T-cell (primary cell): ENCODE results near the gene ARL4D. TPM values are rescaled to one million over a fixed set of nuclear protein-coding genes. Genes with fewer than 3 reads are reported as not detected.
"Not testable (repeated sequence)": the region's sequence is repeated elsewhere in the genome, so short reads cannot be mapped to it uniquely, and the experiment has no call there.

Experiments used
- ATAC-seq, 4 experiments: fragments of 200-7000 bp in 3 of 4; fragments of 150-1000 bp in 1 of 4; cut with Tn5 transposase; replicated peaks in 1 of 4; 1 replicate in 3 of 4; 2 replicates in 1 of 4; pipeline ENCODE4 v1.10.0; 2021; ENCODE audit warnings: moderate library complexity in 3 of 4, mild to moderate bottlenecking in 2 of 4, moderate number of reproducible peaks in 1 of 4
- CTCF ChIA-PET, 2 donors: fragments of 300-600 bp; sonication (Branson Sonifier 250); formaldehyde crosslinking; loops; one replicate each; lab custom pipeline; 2022; ENCODE audit warnings: antibody characterized with exemption in 2 of 2; lab: Charles Lee
- POLR2A ChIA-PET, 2 donors: fragments of 300-600 bp; sonication (Branson Sonifier 250); formaldehyde crosslinking; loops; one replicate each; lab custom pipeline; 2022; ENCODE audit warnings: antibody characterized with exemption in 2 of 2; lab: Charles Lee
- DNase-seq, 35 experiments: peaks; one replicate each; pipeline versions ENCODE4 v3.0.0 to v3.0.0-alpha.2; 2013 to 2023
- H3K27ac ChIP-seq: one replicate; pipeline ENCODE4 v1.5.1; 2013; ENCODE audit warnings: low read length
- H3K27me3 ChIP-seq, 2 experiments: replicated peaks in 1 of 2; 1 replicate in 1 of 2; 2 replicates in 1 of 2; pipeline versions ENCODE4 v1.6.1 to v1.7.0; 2013; ENCODE audit warnings: low read length in 1 of 2, mixed read lengths in 1 of 2; ENCODE audit not compliant: control insufficient read depth in 2 of 2, insufficient read depth in 2 of 2; ENCODE audit errors: extremely low read depth in 1 of 2
- H3K36me3 ChIP-seq, 2 donors: 1 replicate in 1 of 2; 2 replicates in 1 of 2; pipeline versions ENCODE4 v1.6.1 to v1.7.0; 2013; ENCODE audit warnings: low read length in 1 of 2; ENCODE audit not compliant: control insufficient read depth in 2 of 2, insufficient read depth in 1 of 2; ENCODE audit errors: extremely low read depth in 1 of 2
- H3K4me1 ChIP-seq, 2 experiments: 1 replicate in 1 of 2; 2 replicates in 1 of 2; pipeline versions ENCODE4 v1.6.1 to v1.7.0; 2013; ENCODE audit warnings: low read length in 2 of 2, mixed read lengths in 1 of 2; ENCODE audit not compliant: insufficient read depth in 2 of 2, control insufficient read depth in 1 of 2; ENCODE audit errors: extremely low read depth in 1 of 2
- H3K4me3 ChIP-seq, 2 donors: 1 replicate in 1 of 2; 2 replicates in 1 of 2; pipeline versions ENCODE4 v1.5.1 to v1.7.0; 2013; ENCODE audit warnings: mild to moderate bottlenecking in 2 of 2, low read length in 1 of 2, moderate library complexity in 1 of 2; ENCODE audit not compliant: control insufficient read depth in 1 of 2; ENCODE audit errors: extremely low read depth in 1 of 2
- H3K9me3 ChIP-seq: 2 replicates; pipeline ENCODE4 v1.7.0; 2013
- H3K27ac Mint-ChIP-seq, 2 donors: one replicate each; pipeline ENCODE4 v1.8.0; 2020 to 2021; ENCODE audit warnings: mild to moderate bottlenecking in 2 of 2, mixed read lengths in 2 of 2
- H3K27me3 Mint-ChIP-seq, 2 donors: one replicate each; pipeline ENCODE4 v1.8.0; 2021 to 2022; ENCODE audit warnings: mixed read lengths in 2 of 2
- H3K36me3 Mint-ChIP-seq: one replicate; pipeline ENCODE4 v1.8.0; 2021; ENCODE audit warnings: mixed read lengths
- H3K4me1 Mint-ChIP-seq, 3 donors: one replicate each; pipeline ENCODE4 v1.8.0; 2020 to 2022; ENCODE audit warnings: mixed read lengths in 3 of 3, mild to moderate bottlenecking in 1 of 3
- H3K4me3 Mint-ChIP-seq, 3 donors: one replicate each; pipeline ENCODE4 v1.8.0; 2020 to 2022; ENCODE audit warnings: mild to moderate bottlenecking in 3 of 3, mixed read lengths in 3 of 3, moderate library complexity in 3 of 3
- H3K9me3 Mint-ChIP-seq, 3 donors: one replicate each; pipeline ENCODE4 v1.8.0; 2020 to 2022; ENCODE audit warnings: mixed read lengths in 3 of 3
- WGBS: methylation state at CpG from one replicate; pipeline ENCODE4 v1.1.5; 2013; ENCODE audit warnings: missing lambda C conversion rate; ENCODE audit not compliant: insufficient coverage; 5-methylcytosine and 5-hydroxymethylcytosine counted together
- total RNA-seq, 35 experiments: library from RNA in 6 of 35; stranded (reverse) in 6 of 35; fragments of 120-200 nt in 1 of 35; gene quantifications; one replicate each; pipeline versions ENCODE4 v1.2.1 to v1.2.4 and lab custom pipeline; 2013 to 2026

ARL4D gene
- total RNA-seq, 5 donors from 2014 or later (not counting 1 experiment from before 2014, with no cell fraction given): 1.3 to 2.9 (median 2.4) TPM

DNA sequence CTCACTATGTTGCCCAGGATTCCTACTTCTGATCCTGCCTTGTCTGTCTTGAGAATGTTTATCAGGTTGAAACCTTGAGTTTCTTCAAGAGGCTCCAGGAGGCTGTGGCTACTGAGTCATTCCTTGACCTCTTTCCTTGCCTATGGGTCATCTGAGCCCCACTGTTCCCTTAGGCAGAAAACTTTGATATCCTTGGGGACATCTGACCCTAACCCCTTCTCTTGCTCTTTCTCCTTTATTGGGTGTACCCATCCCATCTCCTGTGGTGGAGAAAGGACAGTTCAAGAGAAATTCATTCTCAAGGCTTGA, 12.5 kb downstream of the ARL4D start:
- no peaks in the 10 kb centered on the region for H3K36me3 Mint-ChIP-seq
- H3K4me1 ChIP-seq: no peaks in the 10 kb centered on the region
- H3K4me1 Mint-ChIP-seq: no peaks in the 10 kb centered on the region
- H3K27me3 ChIP-seq: peaks cover 0 to 12% of the 10 kb centered on the region in 2 experiments
- H3K27ac ChIP-seq: no peak overlapping the region
- POLR2A ChIA-PET: no interaction called here
- DNase-seq (no peak), ATAC-seq (no peak)
- H3K36me3 ChIP-seq: no peaks in the 10 kb centered on the region
- CTCF ChIA-PET: interaction anchor here in 1 of 2 donors (0.6 kb wide), 1 partner anchor 76 kb away, joined by 5 read pairs; no protein-coding TSS in a partner anchor
- no peaks in the 10 kb centered on the region for H3K9me3 Mint-ChIP-seq
- H3K9me3 ChIP-seq: no peaks in the 10 kb centered on the region
- H3K27ac Mint-ChIP-seq: no peak overlapping the region
- no peak overlapping the region for H3K4me3 ChIP-seq
- peaks cover 19 to 27% of the 10 kb centered on the region in 2 donors for H3K27me3 Mint-ChIP-seq
- no peak overlapping the region for H3K4me3 Mint-ChIP-seq

DNA sequence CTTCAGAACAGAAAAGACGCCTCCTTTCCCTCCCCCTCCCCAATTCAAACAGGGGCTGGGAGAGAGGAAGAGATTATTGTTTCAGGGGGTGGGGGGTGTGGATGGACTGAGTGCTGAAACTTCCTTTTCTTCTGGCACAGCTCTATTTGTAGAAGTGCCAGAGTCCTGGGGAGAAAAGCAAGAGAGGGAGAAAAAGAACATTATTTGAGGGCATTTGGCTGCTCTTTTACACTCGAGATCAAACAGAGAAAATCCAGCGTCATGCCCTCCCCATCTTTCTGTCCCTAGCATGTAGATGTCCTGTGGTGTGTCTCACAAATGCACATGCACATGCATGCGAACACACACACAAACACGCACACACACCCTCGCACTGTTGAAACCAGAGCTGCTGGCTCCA, 13.0 kb downstream of the ARL4D start:
- WGBS: no CpG with 5 or more reads among the region's 6 CpGs
- H3K27ac Mint-ChIP-seq: no peak overlapping the region

DNA sequence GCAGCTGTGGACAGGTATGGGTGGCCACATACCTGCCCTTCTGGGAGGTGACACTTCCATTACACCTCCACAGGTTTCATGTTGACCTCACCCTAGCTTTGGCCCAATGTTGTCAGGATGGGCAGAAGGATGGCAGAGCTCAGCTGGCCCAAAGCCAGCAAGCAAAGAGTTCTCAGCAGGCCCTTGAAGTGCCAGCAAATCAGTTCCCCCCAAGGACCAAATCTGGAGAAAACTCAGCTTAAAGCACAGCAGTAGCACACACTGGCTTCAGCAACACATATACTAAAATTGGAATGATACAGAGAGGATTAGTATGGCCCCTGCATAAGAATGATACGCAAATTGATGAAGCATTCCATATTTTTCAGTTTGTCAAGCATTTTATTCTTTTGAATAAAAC, 13.4 kb downstream of the ARL4D start:
- ChIA-PET POLR2A (interaction anchor here in 1 of 2 donors (0.6 kb wide), 1 partner anchor 38 kb away, joined by 4 read pairs; no protein-coding TSS in a partner anchor), CTCF (no interaction called here)
- no peaks in the 10 kb centered on the region for H3K4me1 Mint-ChIP-seq

More for the DNA sequence above, 13.0 kb downstream of the ARL4D start:
- Mint-ChIP-seq H3K4me3 (no peak overlapping the region), H3K27me3 (peaks cover 24 to 30% of the 10 kb centered on the region in 2 donors), H3K36me3 (no peaks in the 10 kb centered on the region), H3K9me3 (no peaks in the 10 kb centered on the region), H3K4me1 (no peaks in the 10 kb centered on the region)
- no peaks in the 10 kb centered on the region for H3K9me3 ChIP-seq
- POLR2A ChIA-PET: interaction anchor here in 1 of 2 donors (0.6 kb wide), 1 partner anchor 39 kb away, joined by 4 read pairs; no protein-coding TSS in a partner anchor
- CTCF ChIA-PET: no interaction called here
- no peak for DNase-seq
- no peaks in the 10 kb centered on the region for H3K4me1 ChIP-seq
- H3K36me3 ChIP-seq: no peaks in the 10 kb centered on the region
- H3K27me3 ChIP-seq: peaks cover 0 to 11% of the 10 kb centered on the region in 2 experiments
- no peak overlapping the region for H3K27ac ChIP-seq
- no peak for ATAC-seq
- H3K4me3 ChIP-seq: no peak overlapping the region

DNA sequence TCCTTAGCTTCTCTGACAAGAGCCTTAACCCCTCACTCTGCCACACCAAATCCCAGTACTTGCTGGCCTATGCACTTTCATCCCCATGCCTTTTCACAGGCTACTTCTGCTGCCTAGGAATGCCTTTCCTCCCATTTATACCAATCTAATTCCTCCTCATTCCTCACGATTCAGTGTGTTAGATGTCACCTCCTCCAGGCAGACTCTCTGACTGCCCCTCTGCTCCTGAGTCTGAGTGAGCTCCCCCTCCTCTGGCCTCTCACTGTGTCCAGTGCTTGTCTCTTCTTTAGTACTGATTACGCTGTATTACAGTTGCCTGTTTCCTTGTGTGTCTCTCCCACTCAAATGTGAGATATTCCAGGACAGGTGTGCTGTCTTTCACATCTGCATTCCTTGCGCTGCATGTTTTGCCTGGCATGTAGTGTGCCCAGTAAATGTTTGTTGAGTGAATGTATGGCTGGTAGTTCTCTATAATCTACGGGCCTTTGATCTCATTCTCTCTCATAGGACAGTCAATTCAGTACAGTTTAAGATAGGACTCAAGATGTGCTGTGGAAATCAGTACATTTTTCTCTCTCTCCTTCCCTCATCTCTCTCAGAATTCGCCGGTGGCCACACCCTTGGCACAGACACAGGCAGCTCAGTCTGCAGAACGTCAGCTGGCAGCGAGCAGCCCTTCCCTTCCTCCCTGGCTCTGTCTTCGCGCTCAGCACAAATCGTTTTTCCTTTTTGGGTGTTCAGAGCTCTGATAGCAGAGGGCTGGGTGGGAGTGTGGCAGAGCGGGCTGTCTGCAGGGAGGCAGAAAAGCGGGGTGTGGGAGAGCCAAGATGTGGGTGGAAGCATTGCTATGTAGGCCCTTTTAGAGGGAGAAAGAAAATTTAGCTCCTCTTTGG, 18.5 kb downstream of the ARL4D start:
- Histone ChIP-seq H3K36me3 (no peaks in the 10 kb centered on the region), H3K4me1 (no peaks in the 10 kb centered on the region), H3K27ac (no peak overlapping the region), H3K4me3 (no peak overlapping the region), H3K27me3 (peaks cover 0 to 40% of the 10 kb centered on the region in 2 experiments), H3K9me3 (no peaks in the 10 kb centered on the region)
- no peaks in the 10 kb centered on the region for H3K36me3 Mint-ChIP-seq
- no peak overlapping the region for H3K27ac Mint-ChIP-seq
- ATAC-seq: no peak
- ChIA-PET CTCF (interaction anchor here (0.6 kb wide), 2 partner anchors 46 to 589 kb away, joined by 4 to 5 read pairs; no protein-coding TSS in a partner anchor), POLR2A (no interaction called here)
- H3K4me1 Mint-ChIP-seq: no peaks in the 10 kb centered on the region
- peaks cover 24 to 35% of the 10 kb centered on the region in 2 donors for H3K27me3 Mint-ChIP-seq
- no peak for DNase-seq
- H3K4me3 Mint-ChIP-seq: no peak overlapping the region
- H3K9me3 Mint-ChIP-seq: no peaks in the 10 kb centered on the region
- WGBS: 72% methylated on average over 4 of the region's 13 CpGs

More for the DNA sequence above, 13.4 kb downstream of the ARL4D start:
- no peak for DNase-seq
- Mint-ChIP-seq H3K36me3 (no peaks in the 10 kb centered on the region), H3K27ac (no peak overlapping the region), H3K4me3 (no peak overlapping the region), H3K27me3 (peaks cover 28 to 33% of the 10 kb centered on the region in 2 donors), H3K9me3 (no peaks in the 10 kb centered on the region)
- no peak for ATAC-seq
- Histone ChIP-seq H3K27me3 (peaks cover 0 to 9% of the 10 kb centered on the region in 2 experiments), H3K36me3 (no peaks in the 10 kb centered on the region), H3K27ac (no peak overlapping the region), H3K4me1 (no peaks in the 10 kb centered on the region), H3K4me3 (no peak overlapping the region), H3K9me3 (no peaks in the 10 kb centered on the region)
- no CpG with 5 or more reads among the region's 1 CpG for WGBS

DNA sequence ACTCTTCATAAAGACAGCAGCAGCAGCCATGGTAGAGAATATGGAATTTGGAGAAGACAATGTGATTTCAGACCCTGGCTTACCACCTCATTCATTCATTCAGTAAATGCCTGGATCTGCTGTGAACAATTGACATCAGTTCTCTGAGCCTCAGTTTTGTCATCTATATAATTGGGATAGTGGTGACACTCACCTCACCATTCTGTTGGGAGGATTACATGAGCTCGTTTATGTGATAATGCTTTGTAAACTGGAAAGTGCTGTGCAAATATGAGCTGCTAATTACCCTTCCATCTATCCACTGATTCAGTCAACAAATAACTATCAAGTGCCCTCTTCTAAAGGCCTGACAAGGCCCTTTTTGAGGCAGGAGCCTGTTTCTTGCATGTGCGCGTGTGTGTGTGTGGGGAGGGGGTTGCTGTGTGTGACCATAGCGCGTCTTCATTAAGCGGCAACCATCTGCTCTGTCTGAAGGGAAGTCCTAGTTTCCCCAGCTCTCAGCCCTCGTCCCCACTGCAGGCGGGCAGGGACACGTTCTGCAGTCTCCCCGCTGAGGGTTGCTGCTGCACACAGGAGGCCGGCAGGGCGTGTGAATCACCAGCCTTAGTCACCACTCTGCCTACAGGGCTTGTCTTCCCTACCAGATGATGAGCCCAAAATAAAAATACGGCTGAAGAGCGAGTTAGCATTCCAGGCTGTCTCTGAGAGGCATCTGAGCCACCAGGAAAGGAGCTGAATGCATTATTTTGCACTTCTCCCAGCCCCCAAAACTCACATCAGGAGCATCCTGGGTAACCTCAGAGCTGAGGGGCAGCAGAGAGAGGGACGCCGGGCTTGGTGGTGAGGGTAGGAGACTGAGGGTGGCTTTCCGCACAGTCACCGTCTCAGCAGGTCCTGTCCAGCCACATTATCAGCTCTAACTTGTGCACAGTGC, 19.9 kb downstream of the ARL4D start:
- H3K9me3 Mint-ChIP-seq: no peaks in the 10 kb centered on the region
- H3K27ac ChIP-seq: no peak overlapping the region
- ChIA-PET CTCF (interaction anchor here in 1 of 2 donors (0.6 kb wide), 1 partner anchor 47 kb away, joined by 3 read pairs; no protein-coding TSS in a partner anchor), POLR2A (interaction anchor here in 1 of 2 donors (0.5 kb wide), 1 partner anchor 1411 kb away, joined by 9 read pairs; no protein-coding TSS in a partner anchor)
- H3K27ac Mint-ChIP-seq: no peak overlapping the region
- peaks cover 27 to 38% of the 10 kb centered on the region in 2 donors for H3K27me3 Mint-ChIP-seq
- no peak overlapping the region for H3K4me3 Mint-ChIP-seq
- H3K9me3 ChIP-seq: no peaks in the 10 kb centered on the region
- no peaks in the 10 kb centered on the region for H3K36me3 Mint-ChIP-seq
- no peak overlapping the region for H3K4me3 ChIP-seq
- H3K4me1 ChIP-seq: no peaks in the 10 kb centered on the region
- peaks cover 0 to 41% of the 10 kb centered on the region in 2 experiments for H3K27me3 ChIP-seq
- ATAC-seq: no peak
- DNase-seq: no peak
- no peaks in the 10 kb centered on the region for H3K36me3 ChIP-seq
- 33% methylated on average over 6 of the region's 18 CpGs for WGBS
- H3K4me1 Mint-ChIP-seq: no peaks in the 10 kb centered on the region

DNA sequence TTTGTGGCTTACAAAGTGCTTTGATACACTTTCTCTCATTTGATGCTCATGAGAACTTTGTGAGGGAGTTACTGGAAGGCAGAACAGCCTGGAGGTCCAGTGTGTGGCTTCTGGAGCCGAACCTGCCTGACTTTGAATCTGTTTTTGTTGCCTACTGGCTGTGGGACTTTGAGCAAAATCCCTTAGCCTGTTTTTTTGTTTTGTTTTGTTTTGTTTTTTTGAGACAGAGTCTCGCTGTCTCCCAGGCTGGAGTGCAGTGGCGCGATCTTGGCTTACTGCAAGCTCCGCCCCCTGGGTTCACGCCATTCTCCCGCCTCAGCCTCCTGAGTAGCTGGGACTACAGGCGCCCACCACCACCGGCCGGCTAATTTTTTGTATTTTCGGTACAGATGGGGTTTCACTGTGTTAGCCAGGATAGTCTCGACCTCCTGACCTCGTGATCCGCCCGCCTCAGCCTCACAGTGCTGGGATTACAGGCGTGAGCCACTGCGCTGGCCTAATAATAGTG, 20.6 kb downstream of the ARL4D start:
- POLR2A ChIA-PET, H3K9me3 Mint-ChIP-seq, H3K9me3 ChIP-seq, CTCF ChIA-PET, H3K36me3 ChIP-seq, H3K4me1 Mint-ChIP-seq, H3K4me3 ChIP-seq, ATAC-seq, H3K4me1 ChIP-seq, H3K4me3 Mint-ChIP-seq, H3K27ac Mint-ChIP-seq, H3K27ac ChIP-seq, DNase-seq, H3K36me3 Mint-ChIP-seq: not testable (repeated sequence)
- WGBS: 92% methylated on average over 11 of the region's 17 CpGs
- peaks cover 0 to 46% of the 10 kb centered on the region in 2 experiments for H3K27me3 ChIP-seq
- H3K27me3 Mint-ChIP-seq: peaks cover 26 to 35% of the 10 kb centered on the region in 2 donors
